GM18508 (cell line): ENCODE measurements around the gene PRDM15.
"Not testable (repeated sequence)": the region's sequence is repeated elsewhere in the genome, so short reads cannot be mapped to it uniquely, and the experiment has no call there.

Experiments
- ATAC-seq: cut with Tn5 transposase; IDR thresholded peaks from one replicate; pipeline ENCODE4 v1.9.1; 2021; ENCODE audit warnings: moderate number of reproducible peaks; ENCODE audit not compliant: insufficient read depth, unreplicated experiment

Gene PRDM15

DNA sequence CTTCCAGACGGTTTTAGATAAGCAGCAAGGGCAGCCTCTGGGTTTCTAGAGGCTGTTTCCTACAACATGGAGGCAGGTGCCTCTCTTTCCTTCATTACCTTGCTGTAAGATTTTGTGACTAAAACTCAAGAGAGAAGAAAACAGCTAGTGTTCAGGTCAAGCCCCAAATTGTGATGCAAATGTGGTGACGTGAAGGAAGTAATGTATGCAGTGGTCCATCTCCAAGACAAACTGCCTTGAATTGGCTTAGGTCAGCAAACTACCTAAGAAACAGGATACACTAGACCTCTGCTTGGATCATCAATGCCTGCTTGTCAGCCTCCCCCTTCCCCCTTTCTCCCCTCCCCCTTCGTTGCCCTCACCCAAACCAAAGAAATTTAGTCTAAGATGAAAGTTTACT, 83.4 kb downstream of the PRDM15 start:
- ATAC-seq = no peak

GRCh38 chr21:41794600-41794999, 84.5 kb downstream of the PRDM15 start:
- no peak for ATAC-seq

GRCh38 chr21:41792711-41793110, 86.4 kb downstream of the PRDM15 start:
- ATAC-seq = no peak

DNA sequence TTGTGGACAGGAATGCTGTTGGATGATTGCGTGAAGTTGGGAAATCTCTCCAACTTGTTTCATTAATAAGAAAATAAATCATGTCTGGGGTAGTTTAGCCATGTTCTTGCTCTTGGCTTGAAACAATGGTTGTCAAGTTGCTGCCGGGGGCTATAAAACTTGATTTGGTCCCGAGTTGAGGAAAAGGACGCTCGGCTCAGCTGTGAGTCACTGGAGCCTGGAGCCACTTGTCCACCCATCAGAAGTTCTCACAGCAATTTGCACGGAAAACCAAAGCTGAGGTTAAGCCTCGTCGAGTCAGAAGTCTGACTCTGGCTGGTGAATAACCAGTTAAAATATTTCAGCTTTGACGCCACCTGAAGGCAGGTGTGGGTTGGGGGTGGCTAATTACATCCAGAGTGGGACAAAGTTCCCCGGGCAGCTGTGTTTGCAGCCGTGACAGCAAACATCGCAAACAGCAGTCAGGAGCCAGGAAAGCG, 92.6 kb downstream of the PRDM15 start:
- ATAC-seq = no peak

DNA sequence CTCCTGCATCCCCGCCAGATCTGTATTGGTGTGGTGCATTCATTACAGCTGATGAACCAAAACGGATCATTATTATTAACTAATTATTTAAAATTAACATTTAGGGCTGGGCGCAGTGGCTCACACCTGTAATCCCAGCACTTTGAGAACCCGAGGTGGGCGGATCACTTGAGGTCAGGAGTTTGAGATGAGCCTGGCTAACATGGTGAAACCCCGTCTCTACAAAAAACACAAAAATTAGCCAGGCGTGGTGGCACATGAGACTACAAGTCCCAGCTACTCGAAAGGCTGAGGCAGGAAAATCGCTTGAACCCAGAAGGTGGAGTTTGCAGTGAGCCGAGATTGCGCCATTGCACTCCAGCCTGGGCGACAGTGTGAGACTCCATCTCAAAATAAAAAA, 93.9 kb downstream of the PRDM15 start:
- ATAC-seq = not testable (repeated sequence)

DNA sequence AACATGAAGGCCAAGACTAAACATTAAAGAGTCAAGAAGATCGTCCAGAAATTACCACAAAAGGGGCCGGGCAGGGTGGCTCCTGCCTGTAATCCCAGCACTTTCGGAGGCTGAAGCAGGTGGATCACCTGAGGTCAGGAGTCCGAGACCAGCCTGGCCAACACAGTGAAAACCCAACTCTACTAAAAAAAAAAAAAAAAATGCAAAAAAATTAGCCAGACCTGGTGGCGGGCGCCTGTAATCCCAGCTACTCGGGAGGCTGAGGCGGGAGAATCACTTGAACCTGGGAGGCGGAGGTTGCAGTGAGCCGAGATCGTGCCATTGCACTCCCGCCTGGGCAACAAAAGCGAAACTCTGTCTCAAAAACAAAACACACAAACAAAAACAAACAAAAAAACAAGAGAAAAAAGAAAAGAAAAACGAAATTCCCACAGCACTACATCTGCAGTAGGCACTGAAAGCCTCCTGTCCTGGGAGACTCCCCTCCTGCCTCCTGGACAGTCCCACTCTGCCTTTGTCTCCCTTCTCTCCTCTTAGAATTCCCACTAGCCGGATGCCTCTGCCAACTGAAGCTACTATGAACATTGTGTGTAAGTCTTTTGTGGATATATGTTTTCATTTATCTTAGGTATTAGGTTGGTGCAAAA, 94.6 kb downstream of the PRDM15 start:
- no peak for ATAC-seq

- ATAC-seq = no peak
These were observed 95.5 kb downstream of the PRDM15 start for GRCh38 chr21:41783476-41784180.

GRCh38 chr21:41781050-41781410, 98.1 kb downstream of the PRDM15 start:
- ATAC-seq = no peak

DNA sequence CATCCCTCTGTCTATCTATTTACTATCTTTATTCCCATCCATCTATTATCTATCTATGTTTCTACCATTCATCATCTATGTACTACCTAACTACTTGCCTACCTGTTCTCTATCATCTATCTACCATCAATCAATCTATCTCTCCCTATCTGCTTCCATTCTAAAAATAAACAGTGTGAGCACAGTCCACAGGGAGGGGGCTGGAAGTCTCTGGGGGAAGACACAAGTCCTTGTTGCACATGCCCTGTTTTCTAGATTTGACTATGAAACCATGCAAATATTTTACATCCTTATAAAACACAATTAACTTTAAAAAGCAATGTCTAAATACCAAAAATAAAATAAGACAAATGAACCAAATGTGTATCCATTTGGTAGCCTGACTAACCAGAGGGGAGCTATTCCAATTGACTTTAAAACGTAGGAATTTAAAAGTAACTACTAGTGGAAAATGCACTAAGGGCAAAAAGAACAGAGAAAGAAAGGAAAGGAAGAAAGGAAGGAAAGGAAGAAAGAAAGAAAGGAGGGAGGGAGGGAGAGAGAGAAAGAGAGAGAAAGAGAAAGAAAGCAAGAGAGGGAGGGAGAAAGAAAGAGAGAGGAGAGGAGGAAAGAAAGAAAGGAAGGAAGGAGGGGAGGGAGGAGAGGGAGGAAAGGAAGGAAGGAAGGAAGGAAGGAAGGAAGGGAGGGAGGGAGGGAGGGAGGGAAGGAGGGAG, 98.7 kb downstream of the PRDM15 start:
- ATAC-seq = no peak

GRCh38 chr21:41779659-41780058, 99.5 kb downstream of the PRDM15 start:
- no peak for ATAC-seq

- ATAC-seq = no peak
These were observed 100.1 kb downstream of the PRDM15 start for GRCh38 chr21:41778930-41779600.

DNA sequence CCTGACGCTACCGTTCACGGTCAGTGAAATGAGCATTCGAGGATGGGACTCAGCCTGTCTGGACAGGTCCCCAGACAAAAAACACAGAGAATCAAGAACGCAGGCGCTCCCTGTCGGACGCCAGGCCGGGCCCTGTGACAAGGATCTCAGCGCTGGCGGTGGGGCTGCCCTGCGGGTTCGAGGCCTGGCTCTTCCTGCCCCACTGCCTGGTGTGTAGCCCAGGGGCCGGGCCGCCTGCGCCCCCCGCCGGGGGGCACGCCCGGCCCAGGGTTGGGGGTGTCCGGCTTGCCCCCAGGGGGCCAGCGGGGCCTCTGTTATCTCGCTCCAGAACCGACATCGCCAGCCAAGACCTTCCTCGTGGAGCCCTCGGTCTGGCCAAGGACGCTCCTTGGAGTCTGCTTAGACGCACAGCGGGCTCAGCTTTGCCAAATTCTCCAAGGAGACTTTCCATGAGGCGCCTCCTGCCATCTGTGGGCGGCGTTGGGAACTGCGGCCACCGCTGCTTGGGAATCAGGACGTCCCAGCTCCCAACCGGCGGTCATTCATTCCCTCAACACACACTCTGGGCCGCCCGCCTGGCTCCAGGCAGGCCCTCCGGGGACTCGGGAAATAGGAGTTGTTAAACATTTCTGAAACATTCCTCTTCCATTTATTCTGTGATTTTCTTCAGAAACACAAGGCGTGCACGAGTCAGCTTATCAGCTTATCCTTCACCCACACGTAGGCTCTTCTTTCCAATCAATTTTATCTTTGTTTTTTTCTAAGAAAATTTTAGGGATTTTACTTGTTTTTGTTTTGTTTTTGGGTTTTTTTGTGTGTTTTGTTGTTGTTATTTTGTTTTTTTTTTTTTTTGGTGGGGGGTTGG, 101.0 kb downstream of the PRDM15 start:
- no peak for ATAC-seq

DNA sequence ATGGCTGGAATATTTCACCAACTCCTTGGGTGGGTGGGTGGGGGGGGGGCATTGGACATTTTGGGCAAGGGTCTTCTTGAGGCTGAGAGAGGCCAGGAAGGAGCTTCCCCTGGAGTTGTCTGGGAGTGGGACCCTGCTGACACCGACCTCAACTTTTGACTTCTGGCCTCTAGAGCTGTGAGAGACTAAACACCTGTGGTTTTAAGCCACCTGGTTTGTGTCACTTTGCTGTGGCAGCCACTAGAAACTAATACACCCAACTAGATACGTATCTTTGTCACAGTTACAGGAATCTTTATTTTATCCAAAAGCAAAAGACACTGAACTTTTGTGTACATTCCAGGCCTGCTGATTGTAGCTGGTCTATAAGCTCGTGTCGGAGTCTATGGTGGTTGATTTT, 102.4 kb downstream of the PRDM15 start:
- no peak for ATAC-seq

- ATAC-seq = no peak
These were observed 104.0 kb downstream of the PRDM15 start for GRCh38 chr21:41775149-41775472.

GRCh38 chr21:41774467-41775148, 104.5 kb downstream of the PRDM15 start:
- ATAC-seq = no peak

DNA sequence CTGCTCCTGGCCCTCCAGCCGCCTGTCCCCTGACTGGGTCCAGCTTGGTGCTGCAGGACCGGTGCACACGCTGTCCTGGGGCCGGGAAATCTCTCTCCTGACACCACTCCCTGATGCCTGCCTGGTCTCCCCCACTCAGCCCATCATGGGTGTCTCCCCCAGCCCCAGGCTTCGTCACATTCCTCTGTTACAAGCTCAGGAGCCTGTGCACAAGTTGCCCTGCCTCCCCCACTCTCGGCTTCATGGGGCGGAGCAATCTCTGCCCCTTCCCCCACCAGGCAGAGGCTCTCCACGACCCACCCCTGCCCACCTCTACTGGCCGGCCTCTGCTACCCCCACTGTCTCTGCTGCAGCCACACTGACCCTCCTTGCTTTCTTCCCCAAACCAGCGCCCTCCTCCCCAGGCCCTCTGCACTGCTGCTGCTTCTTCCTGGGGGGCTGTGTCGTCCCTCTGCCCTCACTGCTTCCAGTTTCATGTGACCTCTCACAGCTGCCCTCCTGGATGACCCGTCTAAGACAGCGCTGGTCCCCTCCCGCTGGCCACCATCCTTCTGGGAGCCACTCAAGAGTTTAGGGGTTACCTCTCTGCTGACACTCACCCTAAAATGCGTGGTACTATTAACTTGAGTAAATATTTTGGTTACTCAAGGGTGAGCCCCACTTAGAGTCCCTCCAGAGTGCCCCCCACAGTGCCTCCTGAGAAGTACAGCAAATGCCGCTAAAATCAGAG, 106.6 kb downstream of the PRDM15 start:
- ATAC-seq = no peak

GRCh38 chr21:41771625-41771945, 107.6 kb downstream of the PRDM15 start:
- ATAC-seq = no peak

DNA sequence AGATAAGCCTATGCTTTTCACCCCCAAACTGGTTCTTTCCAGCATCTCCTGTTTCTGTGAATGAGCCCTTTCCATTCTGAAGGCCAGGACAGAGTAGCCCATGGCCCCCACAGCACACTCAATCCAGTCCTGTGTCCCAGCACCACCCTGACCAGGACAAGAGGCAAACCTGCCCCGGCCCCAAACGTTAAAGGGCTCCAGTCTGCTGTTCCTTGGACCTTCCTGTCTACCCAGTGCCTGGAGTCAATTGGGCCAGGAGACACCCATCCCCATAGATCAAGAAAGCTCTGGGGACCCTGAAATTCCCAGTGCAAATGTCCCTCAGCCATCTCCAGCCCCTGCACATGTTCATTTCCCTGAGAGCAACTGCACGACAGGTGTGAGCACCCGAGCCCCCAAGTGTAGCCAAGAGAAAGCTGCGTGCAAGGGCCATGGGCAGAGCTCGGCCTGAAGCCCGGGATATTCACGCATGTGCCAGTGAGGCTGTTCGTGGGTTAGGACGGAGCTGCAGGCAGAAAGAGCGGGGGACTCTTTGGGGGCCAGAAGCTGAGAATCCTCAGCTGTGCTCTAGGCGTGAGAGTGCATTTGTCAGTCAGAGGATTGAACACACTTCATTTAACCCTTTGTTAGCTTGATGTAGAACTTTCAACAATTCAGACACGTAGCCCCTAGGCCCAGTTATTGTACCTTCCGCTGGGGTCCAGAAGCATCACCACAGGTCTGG, 108.1 kb downstream of the PRDM15 start:
- no peak for ATAC-seq
